SK-N-MC (cell line): ENCODE results near the gene SUPT5H.

Source experiments
- DNase-seq: peaks from one replicate; pipeline ENCODE4 v3.0.0-alpha.2; 2011; ENCODE audit warnings: low read depth, low spot score
- H3K27ac ChIP-seq: fragments of 200-600 bp; sonication (generic); 2 replicates; pipeline ENCODE4 v1.5.1; 2016; ENCODE audit warnings: mixed run types
- H3K36me3 ChIP-seq: fragments of 200-600 bp; sonication (generic); 2 replicates; pipeline ENCODE4 v1.6.1; 2017; ENCODE audit warnings: antibody characterized with exemption, low read length, mixed read lengths; ENCODE audit not compliant: insufficient read depth
- H3K4me3 ChIP-seq: fragments of 200-600 bp; sonication (generic); 2 replicates; pipeline ENCODE4 v1.5.1; 2016
- H3K9ac ChIP-seq: fragments of 200-600 bp; sonication (generic); 2 replicates; pipeline ENCODE4 v1.8.0; 2017; ENCODE audit warnings: mixed run types, mixed read lengths; ENCODE audit not compliant: insufficient read length
- H3K9me3 ChIP-seq: fragments of 200-600 bp; sonication (generic); 2 replicates; pipeline ENCODE4 v1.6.1; 2017; ENCODE audit warnings: low read depth, mild to moderate bottlenecking, antibody characterized with exemption, low read length, moderate library complexity, mixed read lengths
- EZH2 ChIP-seq: fragments of 200-600 bp; sonication (generic); IDR thresholded peaks from one replicate; pipeline ENCODE4 v1.6.1; 2017; ENCODE audit warnings: antibody characterized with exemption
- FOXP2 ChIP-seq: optimal IDR thresholded peaks from 2 replicates; pipeline ENCODE3; 2011; ENCODE audit warnings: mild to moderate bottlenecking, moderate library complexity; ENCODE audit not compliant: insufficient read depth; ENCODE audit errors: extremely low read length, control extremely low read depth
- POLR2AphosphoS5 ChIP-seq: IDR thresholded peaks from 2 replicates; pipeline ENCODE4 v1.6.1; 2012; ENCODE audit warnings: mild to moderate bottlenecking, low read depth, low read length, borderline replicate concordance

Gene SUPT5H

DNA sequence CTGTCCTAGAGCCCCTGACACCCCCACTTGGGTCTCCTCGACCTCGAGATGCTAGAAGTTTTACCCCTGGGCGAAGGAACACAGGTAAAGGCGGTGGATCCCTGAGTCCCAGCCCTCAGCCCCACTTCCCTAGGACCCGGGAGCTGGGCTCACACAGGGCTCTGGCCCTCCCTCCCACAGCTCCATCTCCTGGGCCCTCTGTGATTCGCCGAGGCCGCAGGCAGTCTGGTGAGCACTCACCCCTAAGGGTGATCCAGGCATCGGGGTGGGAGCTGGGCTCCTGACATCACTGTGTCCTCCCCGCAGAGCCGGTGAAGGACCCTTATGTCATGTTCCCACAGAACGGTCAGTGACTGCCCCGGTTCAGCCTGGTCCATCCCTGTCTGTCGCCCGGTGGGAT is 24.6 kb upstream of the SUPT5H start:
- Histone ChIP-seq H3K4me3 (no peak overlapping the region), H3K9ac (no peak overlapping the region), H3K9me3 (no peaks in the 10 kb centered on the region), H3K36me3 (peaks cover 43% of the 10 kb centered on the region), H3K27ac (no peak overlapping the region)
- no peak for TF ChIP-seq FOXP2
- no peak for TF ChIP-seq POLR2AphosphoS5
- TF ChIP-seq EZH2: no peak
- no peak for DNase-seq

DNA sequence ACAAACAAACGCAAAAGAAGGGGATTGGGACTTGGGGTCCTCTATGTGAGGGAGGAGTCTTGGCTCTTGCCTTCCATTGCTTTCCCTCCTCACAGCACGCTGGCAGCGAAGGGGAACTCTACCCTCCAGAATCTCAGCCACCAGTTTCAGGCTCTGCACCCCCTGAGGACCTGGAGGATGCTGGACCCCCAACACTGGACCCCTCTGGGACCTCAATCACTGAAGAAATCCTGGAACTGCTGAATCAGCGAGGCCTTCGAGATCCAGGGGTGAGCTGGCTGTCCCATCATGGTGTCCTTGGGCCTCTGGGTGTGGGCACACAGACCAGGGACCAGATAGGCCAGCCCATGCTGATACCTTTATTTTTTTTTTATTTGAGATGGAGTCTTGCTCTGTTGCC is 23.4 kb upstream of the SUPT5H start:
- TF ChIP-seq EZH2 (no peak), POLR2AphosphoS5 (no peak), FOXP2 (no peak)
- Histone ChIP-seq H3K27ac (no peak overlapping the region), H3K36me3 (peaks cover 31% of the 10 kb centered on the region), H3K9me3 (no peaks in the 10 kb centered on the region), H3K4me3 (no peak overlapping the region), H3K9ac (no peak overlapping the region)
- no peak for DNase-seq

DNA sequence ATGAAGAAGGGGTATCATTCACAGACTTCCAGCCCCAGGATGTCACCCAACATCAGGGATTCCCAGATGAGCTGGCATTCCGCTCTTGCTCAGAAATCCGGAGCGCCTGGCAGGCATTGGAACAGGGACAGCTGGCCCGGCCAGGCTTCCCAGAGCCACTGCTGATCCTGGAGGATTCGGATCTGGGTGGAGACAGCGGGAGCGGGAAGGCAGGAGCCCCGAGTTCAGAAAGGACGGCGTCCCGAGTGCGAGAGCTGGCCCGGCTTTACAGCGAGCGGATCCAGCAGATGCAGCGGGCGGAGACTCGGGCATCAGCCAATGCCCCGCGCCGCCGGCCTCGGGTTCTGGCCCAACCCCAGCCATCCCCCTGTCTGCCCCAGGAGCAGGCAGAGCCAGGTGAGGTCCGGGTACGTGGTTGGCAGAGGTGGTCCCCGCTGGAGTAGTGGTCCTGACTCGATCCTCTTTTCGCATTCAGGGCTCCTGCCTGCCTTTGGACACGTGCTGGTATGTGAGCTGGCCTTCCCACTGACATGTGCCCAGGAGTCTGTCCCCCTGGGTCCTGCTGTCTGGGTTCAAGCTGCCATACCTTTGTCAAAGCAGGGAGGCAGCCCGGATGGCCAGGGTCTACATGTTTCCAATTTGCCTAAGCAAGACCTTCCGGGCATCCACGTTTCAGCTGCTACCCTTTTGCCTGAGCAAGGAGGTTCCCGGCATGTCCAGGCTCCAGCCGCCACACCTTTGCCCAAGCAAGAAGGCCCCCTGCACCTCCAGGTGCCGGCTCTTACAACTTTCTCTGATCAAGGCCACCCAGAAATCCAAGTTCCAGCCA is 21.9 kb upstream of the SUPT5H start:
- Histone ChIP-seq H3K27ac (no peak overlapping the region), H3K9ac (no peak overlapping the region), H3K36me3 (peaks cover 26% of the 10 kb centered on the region), H3K4me3 (no peak overlapping the region), H3K9me3 (no peaks in the 10 kb centered on the region)
- TF ChIP-seq FOXP2: no peak
- DNase-seq: no peak

DNA sequence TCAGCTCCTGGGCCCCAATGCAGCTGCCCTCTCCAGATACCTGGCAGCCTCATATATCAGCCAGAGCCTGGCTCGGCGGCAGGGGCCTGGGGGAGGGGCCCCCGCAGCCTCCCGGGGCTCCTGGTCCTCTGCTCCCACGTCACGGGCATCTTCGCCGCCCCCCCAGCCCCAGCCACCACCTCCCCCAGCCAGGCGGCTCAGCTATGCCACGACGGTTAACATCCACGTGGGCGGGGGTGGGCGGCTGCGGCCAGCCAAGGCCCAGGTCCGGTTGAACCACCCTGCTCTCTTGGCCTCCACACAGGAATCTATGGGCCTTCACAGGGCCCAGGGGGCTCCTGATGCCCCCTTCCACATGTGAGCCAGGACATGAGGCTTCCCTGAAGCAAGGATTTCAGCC is 20.4 kb upstream of the SUPT5H start:
- Histone ChIP-seq H3K9me3 (no peaks in the 10 kb centered on the region), H3K27ac (0 out of 2 replicates have a peak overlapping the region, but pooled peaks have one; percentile 9), H3K4me3 (no peak overlapping the region), H3K9ac (no peak overlapping the region), H3K36me3 (peaks cover 19% of the 10 kb centered on the region; the same call in 1 of the 2 replicates)
- no peak for TF ChIP-seq FOXP2
- no peak for TF ChIP-seq EZH2
- no peak for TF ChIP-seq POLR2AphosphoS5
- no peak for DNase-seq

DNA sequence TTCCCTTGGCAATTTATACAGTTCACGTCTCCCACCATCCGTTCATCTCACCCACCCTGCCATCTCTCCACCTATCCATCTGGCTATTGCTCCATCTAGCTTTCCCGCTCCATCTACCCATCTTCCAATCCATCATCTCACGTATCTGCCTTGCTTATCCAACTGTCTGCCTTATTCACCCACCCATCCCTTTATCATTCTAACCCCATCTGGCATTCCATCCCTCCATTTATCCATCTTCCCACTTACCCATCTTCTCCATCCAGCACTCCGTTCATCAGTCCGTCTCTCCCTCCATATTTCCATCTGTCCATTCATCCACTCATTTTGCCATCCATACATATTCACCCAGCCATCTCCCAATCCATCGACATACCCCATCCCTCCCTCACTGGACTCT is 19.6 kb upstream of the SUPT5H start:
- H3K36me3 ChIP-seq: peaks cover 13% of the 10 kb centered on the region; the same call in 1 of the 2 replicates
- H3K9me3 ChIP-seq: no peaks in the 10 kb centered on the region
- no peak overlapping the region for H3K9ac ChIP-seq
- 0 out of 2 replicates have a peak overlapping the region, but pooled peaks have one; percentile 9 for H3K27ac ChIP-seq
- DNase-seq: no peak
- no peak overlapping the region for H3K4me3 ChIP-seq
- TF ChIP-seq EZH2 (no peak), FOXP2 (no peak), POLR2AphosphoS5 (no peak; the same call in 1 of the 2 replicates)

DNA sequence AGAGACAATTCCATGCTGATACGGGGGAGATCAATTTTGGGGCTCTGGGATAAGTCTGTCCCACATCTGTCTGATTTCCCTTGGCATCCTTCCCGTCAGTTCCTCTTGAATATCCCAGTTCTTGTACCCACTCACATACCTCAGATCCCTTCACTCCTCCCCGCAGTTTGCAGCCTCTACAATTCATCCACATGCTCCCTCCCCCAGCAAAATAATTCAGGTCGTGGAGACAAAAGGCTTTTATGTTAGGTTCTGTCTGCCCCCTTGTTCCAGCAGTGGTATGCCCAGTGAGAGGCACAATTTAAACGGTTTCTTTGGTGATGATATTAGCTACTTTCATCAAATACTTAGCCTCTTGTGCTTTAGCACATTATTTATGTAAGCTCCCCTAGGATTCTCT is 19.2 kb upstream of the SUPT5H start:
- no peak for TF ChIP-seq EZH2
- TF ChIP-seq POLR2AphosphoS5: no peak
- TF ChIP-seq FOXP2: no peak
- H3K9ac ChIP-seq: no peak overlapping the region
- H3K4me3 ChIP-seq: no peak overlapping the region
- peaks cover 12% of the 10 kb centered on the region; the same call in 1 of the 2 replicates for H3K36me3 ChIP-seq
- H3K9me3 ChIP-seq: no peaks in the 10 kb centered on the region
- peak overlapping the region; percentile 42 for H3K27ac ChIP-seq
- no peak for DNase-seq

DNA sequence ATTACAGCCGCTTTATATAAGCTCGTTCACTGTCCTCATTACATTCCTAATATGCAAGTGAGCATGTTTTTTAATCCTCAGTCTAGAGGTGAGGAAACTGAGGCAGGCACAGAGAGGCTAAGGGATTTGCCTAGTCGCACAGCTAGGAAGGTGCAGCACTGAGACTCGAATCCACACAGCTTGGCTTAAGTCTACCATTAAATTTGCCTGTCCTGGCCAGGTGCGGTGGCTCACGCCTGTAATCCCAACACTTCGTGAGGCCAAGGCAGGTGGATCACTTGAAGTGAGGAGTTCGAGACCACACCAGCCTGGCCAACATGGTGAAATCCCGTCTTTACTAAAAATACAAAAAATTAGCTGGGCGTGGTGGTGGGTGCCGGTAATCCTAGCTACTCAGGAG is 17.7 kb upstream of the SUPT5H start:
- Histone ChIP-seq H3K36me3 (peaks cover 14% of the 10 kb centered on the region), H3K4me3 (no peak overlapping the region), H3K9me3 (no peaks in the 10 kb centered on the region), H3K9ac (no peak overlapping the region), H3K27ac (no peak overlapping the region)
- no peak for DNase-seq
- TF ChIP-seq EZH2 (no peak), FOXP2 (no peak), POLR2AphosphoS5 (no peak)

DNA sequence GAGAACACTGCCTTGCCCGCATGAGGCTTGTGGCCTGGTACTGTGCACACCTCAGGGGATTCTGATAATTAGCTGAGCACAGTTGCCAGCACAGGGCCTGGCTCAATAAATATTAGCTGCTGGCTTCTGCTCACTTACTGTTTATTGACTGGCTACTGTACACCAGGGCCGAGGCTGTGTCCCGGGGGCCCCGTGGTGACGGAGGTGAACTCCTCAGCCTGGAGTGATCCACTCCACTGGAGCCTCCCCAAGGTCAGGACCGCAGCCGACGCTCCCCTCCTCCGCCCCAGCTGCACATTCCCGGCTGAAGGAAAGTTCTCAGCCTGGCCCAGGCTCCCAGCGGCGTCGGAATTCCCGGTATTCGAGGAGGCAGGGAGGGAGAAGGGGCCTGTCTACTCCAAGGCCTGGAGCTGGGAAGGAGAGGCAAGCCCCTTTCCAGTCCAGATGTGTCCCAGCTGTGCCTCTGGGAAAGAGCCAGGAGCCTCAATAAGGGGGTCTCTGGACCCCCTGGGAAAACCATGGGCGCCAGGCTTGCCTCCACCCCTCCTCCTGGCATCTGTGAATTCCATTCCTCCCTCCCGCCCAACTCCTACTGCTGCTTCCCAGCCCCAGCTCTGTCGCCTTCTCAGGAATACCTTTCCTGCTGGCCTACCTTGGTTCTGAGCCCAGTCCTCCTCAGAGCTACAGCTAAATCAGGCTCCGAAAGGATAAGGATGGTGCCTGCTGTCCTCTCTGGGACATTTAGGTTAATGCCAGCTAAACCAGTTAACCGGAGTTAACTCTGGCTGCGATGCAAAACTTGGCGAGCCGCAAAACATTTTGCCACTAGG is 16.9 kb upstream of the SUPT5H start:
- no peak for DNase-seq
- H3K9me3 ChIP-seq: no peaks in the 10 kb centered on the region
- peak overlapping the region; percentile 45 for H3K4me3 ChIP-seq
- H3K9ac ChIP-seq: no peak overlapping the region
- peak overlapping the region; percentile 85 for H3K27ac ChIP-seq
- no peak for TF ChIP-seq EZH2
- no peak for TF ChIP-seq FOXP2
- peaks cover 16% of the 10 kb centered on the region for H3K36me3 ChIP-seq
